ENCODE measurements around the gene PLCB4.

- TF ChIP-seq CTCF (IDR thresholded peaks at IDR 0.05; ENCODE audit: insufficient read depth, low read length): no peak
- TF ChIP-seq GABPA (IDR thresholded peaks at IDR 0.05; ENCODE audit: low read depth): no peak
These were observed 308.1 kb downstream of the PLCB4 start for GRCh38 chr20:9377007-9377406.
